NCI-H2196 (cell line): ENCODE measurements around the gene IL9R.
"Not testable (repeated sequence)": the region's sequence is repeated elsewhere in the genome, so short reads cannot be mapped to it uniquely, and the experiment has no call there.

ENCODE experiments used
- DNase-seq: peaks from one replicate; lab custom pipeline; 2025; ENCODE audit not compliant: unreplicated experiment; lab: John Stamatoyannopoulos, UW

IL9R gene

DNA sequence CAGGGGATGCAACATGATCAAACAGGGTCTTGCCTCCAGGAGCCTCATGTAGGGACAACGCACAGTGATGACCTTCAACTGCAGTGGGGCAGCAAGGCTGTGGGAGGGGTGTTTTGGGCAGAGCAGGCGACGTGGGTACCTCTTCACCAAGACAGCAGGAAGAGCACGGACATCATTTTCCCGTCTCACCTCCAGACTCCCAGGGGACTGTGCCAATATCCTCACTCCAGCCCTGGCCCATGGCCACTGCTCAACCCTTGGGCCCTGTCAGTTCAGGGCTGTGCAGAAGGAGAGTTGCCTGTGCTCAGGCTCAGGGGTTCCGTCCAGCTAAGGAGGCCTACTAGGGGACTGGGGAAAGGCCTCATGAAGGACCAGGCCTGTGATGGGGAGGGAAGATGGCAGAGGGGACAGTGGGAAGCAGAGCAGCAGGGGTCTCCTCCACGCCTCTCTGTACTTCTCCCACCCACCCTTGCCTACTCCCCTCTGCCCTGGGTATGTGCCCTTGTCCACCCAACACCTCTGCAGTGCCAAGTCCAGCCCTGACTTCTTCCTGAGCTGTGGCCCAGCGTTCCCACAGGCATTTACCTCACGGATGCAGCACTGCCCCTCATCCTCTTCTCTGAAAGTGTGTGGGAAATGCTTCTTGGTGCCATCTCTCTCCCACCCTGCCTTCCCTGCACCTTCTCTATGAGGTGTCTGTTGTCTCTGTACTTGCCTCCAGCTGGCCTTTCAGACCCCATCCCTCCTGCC lies 1.4 kb downstream of the IL9R start:
- DNase-seq: no peak

DNA sequence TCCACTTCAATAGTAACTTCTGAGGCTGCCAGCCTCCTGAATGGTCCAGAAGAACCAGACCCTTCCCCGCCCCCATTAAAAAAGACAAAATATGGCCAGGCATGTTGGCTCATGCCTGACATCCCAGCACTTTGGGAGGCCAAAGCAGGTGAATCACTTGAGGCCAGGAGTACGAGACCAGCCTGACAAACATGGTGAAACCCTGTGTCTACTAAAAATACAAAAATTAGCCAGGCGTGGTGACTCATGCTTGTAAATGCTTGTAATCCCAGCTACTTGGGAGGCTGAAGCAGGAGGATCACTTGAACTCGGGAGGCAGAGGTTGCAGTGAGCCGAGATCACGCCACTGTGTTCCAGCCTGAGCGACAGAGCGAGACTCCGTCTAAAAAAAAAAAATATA lies 2.3 kb downstream of the IL9R start:
- DNase-seq: not testable (repeated sequence)

DNA sequence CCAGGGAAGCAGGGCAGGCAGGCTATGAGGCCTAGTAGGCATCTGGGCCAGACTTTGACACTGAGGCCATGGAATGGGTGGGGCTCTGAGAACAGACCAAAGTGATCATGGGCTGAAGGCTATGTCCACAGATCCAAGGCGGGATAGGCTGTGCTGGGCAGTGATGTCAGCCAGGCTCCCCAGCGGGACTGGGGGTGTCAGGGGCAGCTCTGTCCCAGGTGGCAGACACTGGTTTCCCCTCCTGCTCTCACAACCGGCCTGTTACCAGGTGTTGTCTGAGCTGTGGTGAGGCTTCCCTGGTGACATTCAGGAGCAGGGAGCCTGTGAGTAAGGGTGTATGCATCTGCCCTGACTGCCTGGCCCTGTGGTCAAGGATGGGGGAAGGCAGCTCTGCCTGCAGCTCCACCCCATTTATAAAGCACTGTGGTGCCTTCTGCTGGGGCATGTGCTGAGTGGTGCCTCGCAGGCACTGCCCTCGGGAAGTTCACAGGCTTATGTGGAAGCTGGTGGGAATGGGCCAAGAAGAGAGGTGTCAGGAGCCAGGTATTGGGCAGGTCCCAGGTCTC lies 2.9 kb downstream of the IL9R start:
- DNase-seq: no peak

DNA sequence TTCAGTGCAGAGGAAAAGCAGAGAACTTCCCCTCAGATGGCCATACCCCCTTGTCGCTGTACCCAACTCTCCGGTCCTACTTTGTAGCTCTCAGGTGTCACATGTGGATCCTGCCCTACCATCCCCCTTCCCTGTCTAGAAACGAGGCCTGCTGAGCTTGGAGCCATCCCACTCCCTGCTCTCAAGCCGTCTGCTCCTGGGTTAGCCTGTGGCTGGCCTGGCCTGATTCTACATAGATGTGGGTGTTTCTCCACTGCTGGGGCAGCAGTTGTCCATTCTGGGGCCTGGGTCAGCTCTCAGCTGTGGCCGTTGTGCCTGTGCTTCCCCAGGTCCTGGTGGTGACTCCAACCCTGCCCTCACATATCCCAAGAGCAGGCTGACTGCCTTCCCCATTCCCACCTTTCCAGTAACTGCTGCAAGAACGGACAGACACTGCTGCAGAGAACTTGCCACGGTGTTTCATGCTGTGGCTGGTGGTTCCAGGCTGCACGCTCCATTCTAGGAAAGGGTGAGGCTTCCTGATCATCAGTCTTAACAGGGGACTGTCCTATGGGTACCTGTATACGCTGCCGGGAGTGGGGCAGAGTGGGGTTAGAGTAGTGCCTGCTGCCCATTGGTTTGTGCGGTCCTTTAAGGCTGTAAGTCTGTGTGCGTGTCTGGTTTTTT lies 3.6 kb downstream of the IL9R start:
- no peak for DNase-seq

DNA sequence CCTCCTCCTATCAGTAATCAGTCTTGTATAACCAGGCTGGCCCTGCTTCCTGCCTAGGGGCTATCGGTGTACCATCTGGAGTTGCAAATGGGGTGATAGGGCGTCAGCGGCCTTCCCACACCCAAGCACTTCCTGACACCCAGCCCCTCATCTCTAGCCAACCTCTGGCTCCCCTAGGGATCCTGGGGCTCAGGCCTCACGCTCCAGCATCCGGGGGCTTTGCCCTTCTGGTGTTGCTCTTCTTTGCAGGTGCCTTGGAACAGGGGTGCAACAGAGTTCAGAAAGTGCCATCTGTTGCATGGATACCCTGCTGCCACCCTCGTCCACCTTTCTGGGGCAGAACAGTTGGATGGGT lies 4.1 kb downstream of the IL9R start:
- no peak for DNase-seq

DNA sequence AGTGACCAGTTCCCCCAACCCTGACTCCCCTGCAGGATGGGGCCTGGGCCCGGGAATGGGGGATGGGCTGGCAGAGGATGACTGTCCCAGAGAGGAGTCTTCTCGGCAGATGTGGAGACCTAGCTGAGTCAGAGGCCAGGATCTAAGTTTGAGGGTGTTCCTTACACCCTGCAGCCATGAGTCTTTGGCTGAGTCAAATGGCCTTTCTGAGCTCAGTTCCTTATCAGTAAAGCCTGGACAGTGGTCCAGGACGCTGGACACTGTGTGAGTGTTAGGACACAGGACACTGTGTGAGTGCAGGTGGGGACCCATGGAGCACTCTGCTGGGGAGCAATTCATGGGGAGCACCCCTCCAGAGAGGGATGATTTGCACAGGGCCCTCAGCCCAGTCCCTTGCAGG lies 5.0 kb downstream of the IL9R start:
- DNase-seq: no peak

DNA sequence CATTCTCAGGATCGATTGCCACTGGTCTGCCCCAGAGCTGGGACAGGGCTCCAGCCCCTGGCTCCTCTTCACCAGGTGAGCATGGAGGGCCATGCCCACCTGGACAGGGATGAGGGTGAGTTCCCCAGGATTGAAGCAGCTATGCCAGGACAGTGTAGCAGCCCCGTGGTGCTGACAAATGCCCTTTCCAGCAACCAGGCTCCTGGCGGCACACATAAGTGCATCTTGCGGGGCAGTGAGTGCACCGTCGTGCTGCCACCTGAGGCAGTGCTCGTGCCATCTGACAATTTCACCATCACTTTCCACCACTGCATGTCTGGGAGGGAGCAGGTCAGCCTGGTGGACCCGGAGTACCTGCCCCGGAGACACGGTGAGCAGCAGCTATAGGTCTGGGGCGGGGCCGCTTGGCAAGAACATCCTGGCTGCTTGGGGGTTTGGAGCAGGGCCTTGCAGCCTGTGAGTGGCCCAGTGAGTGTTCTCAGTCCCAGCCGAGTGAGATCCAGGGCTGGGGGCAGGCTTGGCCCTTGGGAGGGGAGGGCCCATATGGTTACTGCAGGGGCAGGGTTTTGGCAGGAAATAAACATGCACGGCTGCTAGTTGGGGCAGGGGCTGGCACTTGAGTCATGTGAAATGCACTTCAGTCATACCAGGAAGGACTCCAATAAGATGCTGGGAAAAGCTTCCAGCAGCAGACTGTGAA lies 6.1 kb downstream of the IL9R start:
- DNase-seq: no peak

DNA sequence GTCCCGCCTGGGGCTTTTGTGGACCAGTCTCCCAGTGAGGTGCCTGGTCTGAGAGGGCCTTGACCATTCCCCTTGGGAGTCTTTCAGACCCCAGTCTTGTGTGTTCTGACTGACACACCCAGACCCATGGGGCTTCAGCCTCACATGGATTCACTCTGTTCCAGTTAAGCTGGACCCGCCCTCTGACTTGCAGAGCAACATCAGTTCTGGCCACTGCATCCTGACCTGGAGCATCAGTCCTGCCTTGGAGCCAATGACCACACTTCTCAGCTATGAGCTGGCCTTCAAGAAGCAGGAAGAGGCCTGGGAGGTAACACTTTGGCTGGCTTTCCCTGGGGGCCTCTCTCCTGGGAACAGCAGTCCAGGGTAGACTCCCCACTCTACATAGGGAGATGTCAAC lies 6.8 kb downstream of the IL9R start:
- no peak for DNase-seq

DNA sequence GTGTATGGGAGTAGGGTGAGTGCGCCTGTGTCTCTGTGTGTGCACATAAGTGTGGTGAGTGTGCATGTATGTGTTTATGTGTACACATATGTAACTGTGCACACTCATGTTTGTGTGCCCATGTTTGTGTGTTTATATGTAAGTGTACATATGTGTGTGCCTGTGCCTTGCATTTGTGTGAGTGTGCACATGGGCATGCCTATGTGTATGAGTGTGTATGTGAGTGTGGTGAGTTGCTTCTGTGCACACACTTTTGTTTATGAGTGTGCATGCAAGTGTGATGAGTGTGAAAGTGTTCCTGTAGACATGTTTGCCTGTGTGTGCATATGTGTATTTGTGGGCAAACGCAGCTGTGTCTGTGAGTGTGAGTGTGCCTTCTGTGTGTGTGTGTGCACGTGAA lies 7.2 kb downstream of the IL9R start:
- no peak for DNase-seq

DNA sequence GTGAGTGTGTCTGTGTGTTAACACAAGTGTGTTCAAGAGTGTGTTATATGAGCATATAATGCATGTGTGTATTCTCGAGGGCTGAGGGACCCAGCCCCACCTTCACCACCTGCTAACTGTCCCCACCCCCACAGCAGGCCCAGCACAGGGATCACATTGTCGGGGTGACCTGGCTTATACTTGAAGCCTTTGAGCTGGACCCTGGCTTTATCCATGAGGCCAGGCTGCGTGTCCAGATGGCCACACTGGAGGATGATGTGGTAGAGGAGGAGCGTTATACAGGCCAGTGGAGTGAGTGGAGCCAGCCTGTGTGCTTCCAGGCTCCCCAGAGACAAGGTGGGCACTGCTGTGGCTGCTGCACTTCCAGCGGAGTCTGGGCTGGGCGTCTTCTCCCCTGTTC lies 7.6 kb downstream of the IL9R start:
- DNase-seq: no peak

DNA sequence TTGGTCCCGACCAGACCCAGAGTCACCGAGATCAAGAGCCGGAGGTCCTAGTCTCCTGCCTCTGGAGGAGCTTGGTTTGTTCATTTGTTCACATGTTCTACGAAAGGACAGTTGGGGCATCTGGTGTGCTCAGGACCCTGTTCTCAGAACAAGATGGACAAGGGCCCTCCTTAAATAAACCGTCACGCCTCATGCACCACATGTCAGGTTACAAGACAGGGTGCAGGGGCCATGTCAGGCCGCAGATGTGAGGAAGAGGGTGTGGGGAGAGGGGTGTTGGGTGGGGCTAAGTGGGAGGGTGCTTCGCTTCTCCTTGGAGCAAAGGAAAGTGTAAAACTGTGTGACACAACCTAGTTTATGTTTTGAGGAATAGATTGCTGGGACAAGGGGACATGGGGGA lies 9.0 kb downstream of the IL9R start:
- not testable (repeated sequence) for DNase-seq

DNA sequence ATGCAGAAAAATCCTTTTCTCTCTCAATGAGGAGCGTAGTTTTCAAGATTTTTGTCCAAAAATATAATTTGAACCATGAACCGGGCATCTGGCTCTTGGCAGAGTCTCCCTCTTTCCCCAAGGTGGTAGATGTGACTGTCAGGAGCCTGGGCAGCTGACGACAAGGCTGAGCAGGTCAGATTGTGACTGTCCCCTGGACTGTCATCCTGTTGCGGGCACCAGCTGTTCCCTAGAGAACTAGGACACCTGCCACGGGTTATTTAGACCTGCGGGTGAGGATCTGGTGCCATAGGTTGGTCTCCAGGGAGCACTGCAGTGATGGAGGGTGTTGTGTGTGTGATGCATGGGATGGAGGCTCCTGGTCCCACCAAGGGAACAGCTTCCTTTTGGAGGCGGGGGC lies 10.9 kb downstream of the IL9R start:
- DNase-seq: not testable (repeated sequence)

DNA sequence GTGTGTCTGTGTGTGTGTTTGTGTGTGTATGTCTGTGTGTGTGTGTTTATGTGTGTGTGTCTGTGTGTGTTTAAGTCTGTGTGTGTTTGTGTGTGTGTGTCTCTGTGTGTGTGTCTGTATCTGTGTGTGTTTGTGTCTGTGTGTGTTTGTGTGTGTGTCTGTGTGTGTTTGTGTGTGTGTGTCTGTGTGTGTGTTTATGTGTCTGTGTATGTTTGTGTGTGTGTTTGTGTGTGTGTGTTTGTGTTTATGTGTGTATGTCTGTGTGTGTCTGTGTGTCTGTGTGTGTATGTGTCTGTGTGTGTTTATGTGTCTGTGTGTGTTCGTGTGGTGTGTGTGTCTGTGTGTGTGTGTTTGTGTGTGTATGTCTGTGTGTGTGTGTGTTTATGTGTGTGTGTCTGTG lies 11.4 kb downstream of the IL9R start:
- no peak for DNase-seq

DNA sequence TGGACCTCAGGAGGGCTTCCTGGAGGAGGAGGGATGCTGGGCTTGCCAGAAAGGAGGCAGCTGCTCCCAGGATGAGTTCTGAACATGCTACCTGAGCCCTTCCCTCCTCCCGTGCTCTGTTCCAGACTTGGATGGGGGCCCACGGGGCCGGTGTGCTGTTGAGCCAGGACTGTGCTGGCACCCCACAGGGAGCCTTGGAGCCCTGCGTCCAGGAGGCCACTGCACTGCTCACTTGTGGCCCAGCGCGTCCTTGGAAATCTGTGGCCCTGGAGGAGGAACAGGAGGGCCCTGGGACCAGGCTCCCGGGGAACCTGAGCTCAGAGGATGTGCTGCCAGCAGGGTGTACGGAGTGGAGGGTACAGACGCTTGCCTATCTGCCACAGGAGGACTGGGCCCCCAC lies 12.2 kb downstream of the IL9R start:
- DNase-seq: not testable (repeated sequence)

DNA sequence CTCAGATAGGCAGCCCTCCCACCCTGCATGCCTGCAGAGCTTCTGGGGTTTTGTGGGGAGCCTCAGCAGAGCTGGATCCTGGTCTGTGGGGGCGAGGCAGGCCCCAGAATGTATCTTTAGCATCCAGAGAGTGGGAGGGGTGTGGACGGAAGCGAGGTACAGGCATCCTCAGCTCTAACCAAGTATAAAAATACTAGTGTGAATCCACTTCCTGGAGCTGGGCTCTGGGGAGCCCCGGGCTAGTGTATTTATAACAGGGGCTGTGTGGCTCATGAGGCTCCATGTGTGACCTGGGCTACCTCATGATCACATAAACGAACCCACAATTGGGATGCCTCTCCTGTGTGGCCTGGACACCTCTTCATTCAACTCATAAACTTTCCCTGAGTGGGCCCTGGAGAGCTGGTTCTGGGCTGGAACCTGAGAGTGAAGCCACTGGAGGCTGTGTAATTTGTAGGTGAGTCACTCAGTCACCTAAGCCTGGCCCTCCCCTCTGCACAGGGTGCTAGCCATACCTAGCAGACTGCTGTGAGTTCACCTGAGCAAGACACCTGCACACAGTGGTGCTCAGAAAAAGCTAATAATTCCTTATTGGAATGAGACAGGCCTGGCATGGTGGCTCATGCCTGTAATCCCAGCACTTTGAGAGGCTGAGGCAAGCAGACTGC lies 15.9 kb downstream of the IL9R start:
- DNase-seq: not testable (repeated sequence)

DNA sequence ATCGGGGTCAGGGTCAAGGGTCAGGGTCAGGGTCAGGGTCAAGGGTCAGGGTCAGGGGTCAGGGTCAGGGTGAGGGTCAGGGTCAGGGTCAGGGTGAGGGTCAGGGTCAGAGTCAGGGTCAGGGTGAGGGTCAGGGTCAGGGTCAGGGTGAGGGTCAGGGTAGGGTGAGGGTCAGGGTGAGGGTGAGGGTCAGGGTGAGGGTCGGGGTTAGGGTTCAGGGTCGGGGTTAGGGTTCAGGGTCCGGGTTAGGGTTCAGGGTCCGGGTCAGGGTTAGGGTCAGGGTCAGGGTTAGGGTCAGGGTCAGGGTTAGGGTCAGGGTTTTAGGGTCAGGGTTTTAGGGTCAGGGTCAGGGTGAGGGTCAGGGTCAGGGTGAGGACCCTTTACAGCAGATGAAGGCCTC lies 22.4 kb downstream of the IL9R start:
- not testable (repeated sequence) for DNase-seq

DNA sequence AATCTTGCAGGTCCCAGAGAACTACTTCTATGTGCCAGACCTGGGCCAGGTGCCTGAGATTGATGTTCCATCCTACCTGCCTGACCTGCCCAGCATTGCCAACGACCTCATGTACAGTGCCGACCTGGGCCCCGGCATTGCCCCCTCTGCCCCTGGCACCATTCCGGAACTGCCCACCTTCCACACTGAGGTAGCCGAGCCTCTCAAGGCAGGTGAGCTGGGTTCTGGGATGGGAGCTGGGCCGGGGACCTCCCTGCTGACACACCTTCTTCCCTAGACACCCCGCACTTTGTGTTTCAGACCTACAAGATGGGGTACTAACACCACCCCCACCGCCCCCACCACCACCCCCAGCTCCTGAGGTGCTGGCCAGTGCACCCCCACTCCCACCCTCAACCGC lies 25.5 kb downstream of the IL9R start:
- DNase-seq: not testable (repeated sequence)

DNA sequence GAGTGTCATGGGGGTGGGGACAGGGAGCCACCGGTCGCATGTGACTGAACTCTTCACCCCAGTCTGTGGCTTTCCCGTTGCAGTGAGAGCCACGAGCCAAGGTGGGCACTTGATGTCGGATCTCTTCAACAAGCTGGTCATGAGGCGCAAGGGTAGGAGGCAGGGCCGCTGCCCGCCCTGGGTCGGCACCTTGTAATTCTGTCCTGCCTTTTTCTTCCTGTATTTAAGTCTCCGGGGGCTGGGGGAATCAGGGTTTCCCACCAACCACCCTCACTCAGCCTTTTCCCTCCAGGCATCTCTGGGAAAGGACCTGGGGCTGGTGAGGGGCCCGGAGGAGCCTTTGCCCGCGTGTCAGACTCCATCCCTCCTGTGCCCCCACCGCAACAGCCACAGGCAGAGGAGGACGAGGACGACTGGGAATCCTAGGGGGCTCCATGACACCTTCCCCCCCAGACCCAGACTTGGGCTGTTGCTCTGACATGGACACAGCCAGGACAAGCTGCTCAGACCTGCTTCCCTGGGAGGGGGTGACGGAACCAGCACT lies 27.5 kb downstream of the IL9R start:
- not testable (repeated sequence) for DNase-seq

DNA sequence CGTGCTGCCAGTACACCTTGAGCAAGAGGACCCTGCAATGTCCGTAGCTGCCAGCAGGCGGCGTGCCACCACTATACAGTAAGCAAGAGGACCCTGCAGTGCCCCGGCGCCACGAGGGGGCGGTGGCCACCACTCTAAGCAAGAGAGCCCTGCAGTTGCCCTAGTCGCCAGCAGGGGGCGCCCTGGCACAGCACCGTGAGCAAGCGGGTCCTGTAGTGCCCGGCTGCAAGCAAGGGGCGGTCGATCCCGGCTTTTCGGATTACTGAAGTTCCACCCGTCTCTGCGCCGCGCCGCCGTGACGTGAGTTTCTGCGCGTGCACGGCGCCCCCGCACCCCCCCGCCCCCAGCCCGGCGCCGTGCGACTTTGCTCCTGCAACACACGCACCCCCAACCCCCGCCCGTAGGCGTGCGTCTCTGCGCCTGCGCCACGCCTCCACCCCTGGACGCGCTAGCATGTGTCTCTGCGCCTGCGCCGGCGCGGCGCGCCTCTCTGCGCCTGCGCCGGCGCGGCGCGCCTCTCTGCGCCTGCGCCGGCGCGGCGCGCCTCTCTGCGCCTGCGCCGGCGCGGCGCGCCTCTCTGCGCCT lies 31.2 kb downstream of the IL9R start:
- not testable (repeated sequence) for DNase-seq

DNA sequence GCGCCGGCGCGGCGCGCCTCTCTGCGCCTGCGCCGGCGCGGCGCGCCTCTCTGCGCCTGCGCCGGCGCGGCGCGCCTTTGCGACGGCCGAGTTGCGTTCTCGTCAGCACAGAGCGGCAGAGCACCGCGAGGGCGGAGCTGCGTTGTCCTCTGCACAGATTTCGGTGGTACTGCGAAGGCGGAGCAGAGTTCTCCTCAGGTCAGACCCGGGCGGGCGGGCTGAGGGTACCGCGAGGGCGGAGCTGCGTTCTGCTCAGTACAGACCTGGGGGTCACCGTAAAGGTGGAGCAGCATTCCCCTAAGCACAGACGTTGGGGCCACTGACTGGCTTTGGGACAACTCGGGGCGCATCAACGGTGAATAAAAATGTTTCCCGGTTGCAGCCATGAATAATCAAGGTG lies 31.8 kb downstream of the IL9R start:
- DNase-seq: not testable (repeated sequence)
